Measurements from ENCODE around the gene TTLL8. TPM values are rescaled to one million over a fixed set of nuclear protein-coding genes. Genes with fewer than 3 reads are reported as not detected.

Gene TTLL8
- total RNA-seq, 2 experiments from 2014 or later, result not detected

DNA sequence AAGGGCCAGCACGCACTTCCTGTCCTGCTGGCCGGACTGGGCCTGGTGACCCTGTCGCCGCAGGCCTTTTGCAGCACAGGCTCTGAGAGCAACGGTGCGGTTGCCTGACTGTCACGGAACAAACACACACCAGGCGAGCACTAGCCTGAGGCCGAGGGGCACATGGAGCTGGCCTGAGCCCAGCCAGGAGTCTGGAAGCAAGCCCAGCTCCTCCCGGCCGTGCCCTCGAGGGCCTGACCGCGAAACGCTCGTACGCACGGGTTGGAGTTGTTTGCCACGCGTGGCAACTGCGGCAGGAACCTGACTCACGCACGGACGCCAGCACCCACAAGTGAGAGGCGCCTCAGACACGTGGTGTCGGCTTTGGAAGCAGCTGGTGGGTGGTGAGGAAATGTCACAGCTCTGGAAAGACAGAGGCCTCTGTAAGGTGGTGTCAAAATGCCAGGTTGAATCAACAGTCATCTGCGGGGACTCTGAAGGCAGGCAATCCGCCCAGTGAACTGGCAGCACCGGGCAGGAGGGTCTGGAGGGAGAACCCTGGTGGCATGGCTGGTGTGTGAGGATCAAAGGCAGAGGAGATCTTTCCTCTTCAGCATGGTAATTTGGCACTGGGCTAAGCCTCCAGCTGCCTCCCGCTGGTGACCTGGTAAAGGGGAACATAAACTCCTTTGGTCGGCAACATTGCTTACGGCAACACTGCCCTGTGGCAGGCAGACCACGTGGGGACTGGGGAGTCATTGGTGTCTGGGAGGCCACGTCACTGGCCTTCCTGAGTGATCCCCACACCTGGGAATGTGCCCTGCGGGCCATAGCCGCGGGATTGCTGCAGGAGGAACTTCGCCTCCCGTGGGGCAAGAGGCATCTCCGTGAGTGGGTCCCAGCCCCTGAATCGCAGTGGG lies 30.2 kb downstream of the TTLL8 start:
- Mint-ChIP-seq H3K4me3 (no peak overlapping the region), H3K27ac (peak overlapping the region; percentile 55)

DNA sequence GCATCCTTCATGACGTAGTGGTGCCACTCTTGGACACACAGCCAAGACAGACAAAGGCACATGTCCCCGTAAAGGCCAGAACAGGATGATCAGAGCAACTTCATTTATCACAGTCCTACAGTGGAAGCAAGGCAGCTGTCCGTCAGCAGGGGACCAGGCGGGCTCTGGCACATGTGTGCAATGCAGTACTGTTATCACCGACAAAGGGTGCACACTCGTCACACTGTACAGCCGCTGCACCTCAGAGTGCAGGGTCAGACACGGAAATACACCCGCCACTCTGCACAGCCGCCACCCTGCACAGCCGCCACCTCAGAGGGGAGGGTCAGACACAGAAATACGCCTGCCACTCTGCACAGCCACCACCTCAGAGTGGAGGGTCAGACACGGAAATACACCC lies 32.1 kb downstream of the TTLL8 start:
- Mint-ChIP-seq H3K27ac (no peak overlapping the region), H3K36me3 (ENCODE audit: low read depth) (no peaks in the 10 kb centered on the region), H3K9me3 (no peaks in the 10 kb centered on the region), H3K27me3 (no peaks in the 10 kb centered on the region), H3K4me3 (no peak overlapping the region), H3K4me1 (ENCODE audit: low read depth) (peaks cover 24% of the 10 kb centered on the region)
- intact Hi-C loops (cut with micrococcal nuclease), result no loop called here
- ChIA-PET CTCF (no interaction called here), POLR2A (no interaction called here)
- DNase-seq, result no peak
- TF ChIP-seq, protein P1, sequence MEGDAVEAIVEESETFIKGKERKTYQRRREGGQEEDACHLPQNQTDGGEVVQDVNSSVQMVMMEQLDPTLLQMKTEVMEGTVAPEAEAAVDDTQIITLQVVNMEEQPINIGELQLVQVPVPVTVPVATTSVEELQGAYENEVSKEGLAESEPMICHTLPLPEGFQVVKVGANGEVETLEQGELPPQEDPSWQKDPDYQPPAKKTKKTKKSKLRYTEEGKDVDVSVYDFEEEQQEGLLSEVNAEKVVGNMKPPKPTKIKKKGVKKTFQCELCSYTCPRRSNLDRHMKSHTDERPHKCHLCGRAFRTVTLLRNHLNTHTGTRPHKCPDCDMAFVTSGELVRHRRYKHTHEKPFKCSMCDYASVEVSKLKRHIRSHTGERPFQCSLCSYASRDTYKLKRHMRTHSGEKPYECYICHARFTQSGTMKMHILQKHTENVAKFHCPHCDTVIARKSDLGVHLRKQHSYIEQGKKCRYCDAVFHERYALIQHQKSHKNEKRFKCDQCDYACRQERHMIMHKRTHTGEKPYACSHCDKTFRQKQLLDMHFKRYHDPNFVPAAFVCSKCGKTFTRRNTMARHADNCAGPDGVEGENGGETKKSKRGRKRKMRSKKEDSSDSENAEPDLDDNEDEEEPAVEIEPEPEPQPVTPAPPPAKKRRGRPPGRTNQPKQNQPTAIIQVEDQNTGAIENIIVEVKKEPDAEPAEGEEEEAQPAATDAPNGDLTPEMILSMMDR (IDR thresholded peaks at IDR 0.05), result no peak
- no peak for ATAC-seq

More for the DNA sequence above, 30.2 kb downstream of the TTLL8 start:
- no peaks in the 10 kb centered on the region for H3K27me3 Mint-ChIP-seq
- DNase-seq, result peak; percentile 76
- CTCF ChIA-PET, result interaction anchor here (0.8 to 2.1 kb wide), 6 partner anchors 34 to 497 kb away, joined by 3 to 13 read pairs (median 6); partner anchors contain the start of gene SCO2
- H3K36me3 Mint-ChIP-seq (ENCODE audit: low read depth), result no peaks in the 10 kb centered on the region
- H3K9me3 Mint-ChIP-seq, result no peaks in the 10 kb centered on the region
- peak; percentile 47 for ATAC-seq
- intact Hi-C loops (cut with micrococcal nuclease), result no loop called here
- H3K4me1 Mint-ChIP-seq (ENCODE audit: low read depth), result peaks cover 24% of the 10 kb centered on the region
- TF ChIP-seq, protein P1 (IDR thresholded peaks at IDR 0.05), result no peak
- POLR2A ChIA-PET, result interaction anchor here (0.6 to 1.5 kb wide), 8 partner anchors 8 to 97 kb away, joined by 3 to 6 read pairs (median 4); no protein-coding TSS in a partner anchor

DNA sequence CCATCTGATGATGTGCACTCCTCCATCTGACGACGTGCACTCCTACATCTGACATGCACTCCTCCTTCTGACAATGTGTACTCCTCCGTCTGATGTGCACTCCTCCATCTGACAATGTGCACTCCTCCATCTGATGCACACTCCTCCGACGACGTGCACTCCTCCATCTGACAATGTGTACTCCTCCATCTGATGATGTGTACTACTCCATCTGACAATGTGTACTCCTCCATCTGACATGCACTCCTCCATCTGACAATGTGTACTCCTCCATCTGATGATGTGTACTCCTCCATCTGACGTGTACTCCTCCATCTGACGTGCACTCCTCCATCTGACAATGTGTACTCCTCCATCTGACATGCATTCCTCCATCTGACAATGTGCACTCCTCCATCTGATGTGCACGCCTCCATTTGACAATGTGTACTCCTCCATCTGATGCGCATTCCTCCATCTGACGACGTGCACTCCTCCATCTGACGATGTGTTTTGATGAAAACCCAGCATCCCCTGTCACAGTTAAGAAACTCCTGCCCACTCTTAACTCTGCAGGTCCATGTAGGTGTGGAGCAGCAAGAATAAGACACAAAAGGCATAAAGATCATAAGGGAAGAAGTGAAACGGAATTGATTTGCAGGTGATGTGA lies 35.8 kb downstream of the TTLL8 start:
- Mint-ChIP-seq H3K4me3 (no peak overlapping the region), H3K27ac (no peak overlapping the region), H3K9me3 (peaks cover 3% of the 10 kb centered on the region), H3K4me1 (ENCODE audit: low read depth) (peaks cover 12% of the 10 kb centered on the region), H3K27me3 (no peaks in the 10 kb centered on the region), H3K36me3 (ENCODE audit: low read depth) (no peaks in the 10 kb centered on the region)
- ChIA-PET POLR2A (no interaction called here), CTCF (no interaction called here)
- TF ChIP-seq, protein P1 (IDR thresholded peaks at IDR 0.05), result no peak
- intact Hi-C loops (cut with micrococcal nuclease), result no loop called here
- DNase-seq, result no peak
- no peak for ATAC-seq

DNA sequence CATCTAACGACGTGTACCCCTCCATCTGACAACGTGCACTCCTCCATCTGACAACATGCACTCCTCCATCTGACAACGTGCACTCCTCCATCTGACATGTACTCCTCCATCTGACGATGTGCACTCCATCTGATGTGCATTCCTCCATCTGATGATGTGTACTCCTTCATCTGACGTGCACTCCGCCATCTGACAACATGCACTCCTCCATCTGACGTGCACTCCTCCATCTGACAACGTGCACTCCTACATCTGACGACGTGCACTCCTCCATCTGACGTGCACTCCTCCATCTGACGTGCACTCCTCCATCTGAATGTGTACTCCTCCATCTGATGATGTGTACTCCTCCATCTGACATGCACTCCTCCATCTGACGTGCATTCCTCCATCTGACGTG lies 37.5 kb downstream of the TTLL8 start:
- no peaks in the 10 kb centered on the region for H3K27me3 Mint-ChIP-seq
- H3K9me3 Mint-ChIP-seq, result peaks cover 3% of the 10 kb centered on the region
- H3K27ac Mint-ChIP-seq, result no peak overlapping the region
- peaks cover 11% of the 10 kb centered on the region for H3K4me1 Mint-ChIP-seq (ENCODE audit: low read depth)
- no peaks in the 10 kb centered on the region for H3K36me3 Mint-ChIP-seq (ENCODE audit: low read depth)
- TF ChIP-seq, protein P1 (IDR thresholded peaks at IDR 0.05), result no peak
- ChIA-PET CTCF (no interaction called here), POLR2A (no interaction called here)
- no peak overlapping the region for H3K4me3 Mint-ChIP-seq
- DNase-seq, result no peak
- intact Hi-C loops (cut with micrococcal nuclease), result no loop called here
- no peak for ATAC-seq
